Activated CD8-positive, alpha-beta T cell treated with anti-CD3 and anti-CD28 coated beads for 36 hours (primary cell): ENCODE data around the gene SLC4A1. TPM values are rescaled to one million over a fixed set of nuclear protein-coding genes. Genes with fewer than 3 reads are reported as not detected.

Source experiments
- ATAC-seq: fragments of 200-7000 bp; cut with Tn5 transposase; one replicate; pipeline ENCODE4 v1.10.0; 2021; ENCODE audit warnings: mild to moderate bottlenecking, moderate library complexity
- CTCF ChIA-PET: fragments of 350-600 bp; sonication (Branson Sonifier 250); formaldehyde crosslinking; loops from one replicate; lab custom pipeline; 2021; ENCODE audit warnings: antibody characterized with exemption; lab: Charles Lee
- POLR2A ChIA-PET: fragments of 350-600 bp; sonication (Branson Sonifier 250); formaldehyde crosslinking; loops from one replicate; lab custom pipeline; 2021; ENCODE audit warnings: antibody characterized with exemption; lab: Charles Lee
- DNase-seq: peaks from one replicate; pipeline ENCODE4 v3.0.0-alpha.2; 2020
- H3K27ac Mint-ChIP-seq: one replicate; pipeline ENCODE4 v1.8.0; 2021; ENCODE audit warnings: mild to moderate bottlenecking, mixed read lengths
- H3K27me3 Mint-ChIP-seq: one replicate; pipeline ENCODE4 v1.8.0; 2021; ENCODE audit warnings: mixed read lengths
- H3K36me3 Mint-ChIP-seq: one replicate; pipeline ENCODE4 v1.8.0; 2021; ENCODE audit warnings: low read depth, mixed read lengths
- H3K4me1 Mint-ChIP-seq: one replicate; pipeline ENCODE4 v1.8.0; 2021; ENCODE audit warnings: low read depth, mixed read lengths
- H3K4me3 Mint-ChIP-seq: one replicate; pipeline ENCODE4 v1.8.0; 2021; ENCODE audit warnings: mild to moderate bottlenecking, moderate library complexity, mixed read lengths
- H3K9me3 Mint-ChIP-seq: one replicate; pipeline ENCODE4 v1.8.0; 2021; ENCODE audit warnings: mixed read lengths
- CTCF ChIP-seq: fragments of 200-600 bp; IDR thresholded peaks from one replicate; pipeline ENCODE4 v1.8.0; 2022; ENCODE audit warnings: antibody characterized with exemption, mild to moderate bottlenecking
- intact Hi-C: fragments of 100-400 bp; cut with micrococcal nuclease; formaldehyde crosslinking; loops from one replicate; pipeline ENCODE4 v1.10.0; 2022
- total RNA-seq, 2 experiments: library from RNA; stranded (reverse); gene quantifications; one replicate each; pipeline ENCODE4 v1.2.3, GENCODE V29; 2021

SLC4A1 gene
- total RNA-seq, 2 experiments from 2014 or later, result not detected

GRCh38 chr17:44219616-44220212 lies 48.2 kb downstream of the SLC4A1 start, which contains the start of gene UBTF:
TSS of gene UBTF (minus strand) at chr17:44219675. CDS start at chr17:44218229, 1,446 bp downstream.
- Mint-ChIP-seq H3K4me3 (peak within 1 kb of the TSS; percentile 96), H3K4me1 (peaks cover 25% of the 10 kb centered on the region), H3K36me3 (peaks cover 38% of the 10 kb centered on the region), H3K27me3 (no peaks in the 10 kb centered on the region), H3K9me3 (no peaks in the 10 kb centered on the region), H3K27ac (peak within 1 kb of the TSS; percentile 98)
- ChIA-PET CTCF (interaction anchor here (1.4 to 5.0 kb wide), 3 partner anchors 10 to 111 kb away, joined by 5 to 53 read pairs (median 8); no protein-coding TSS in a partner anchor), POLR2A (interaction anchor here (0.7 to 8.1 kb wide), 10 partner anchors 9 to 105 kb away, joined by 3 to 58 read pairs (median 14); partner anchors contain the start of genes ATXN7L3, SLC25A39 and TMUB2)
- ATAC-seq (peak; percentile 6), DNase-seq (peak; percentile 57)
- no peak for TF ChIP-seq CTCF
- intact Hi-C loops, result loop anchor here (5.0 kb wide), 1 partner anchor 108 kb away; no protein-coding TSS in a partner anchor

DNA sequence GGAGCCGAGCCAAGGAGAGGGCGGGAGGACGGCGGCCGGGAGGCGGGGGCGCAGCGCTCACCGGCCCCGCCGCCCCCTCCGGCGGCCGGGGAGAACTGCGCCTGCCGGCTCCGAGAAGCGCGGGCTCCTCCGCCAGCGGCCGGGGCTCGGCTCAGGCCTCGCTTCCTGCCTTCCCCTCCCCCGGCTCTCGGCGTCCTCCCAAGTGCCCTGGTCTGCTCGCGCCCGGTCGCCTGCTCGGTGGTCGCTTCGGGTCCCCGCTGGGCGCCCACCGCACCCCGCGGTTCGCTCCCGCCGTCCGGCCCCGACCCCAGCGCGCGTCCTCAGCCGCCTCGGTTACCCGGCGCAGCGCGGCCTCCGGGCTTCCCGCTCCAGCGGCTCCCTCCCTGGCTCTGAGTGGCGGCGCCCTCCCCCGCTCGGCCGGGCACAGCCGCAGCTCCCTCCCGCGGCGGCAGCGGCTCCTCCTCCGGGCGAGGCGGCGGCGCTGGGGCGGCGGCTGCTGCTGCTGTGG lies 48.8 kb downstream of the SLC4A1 start:
- Mint-ChIP-seq H3K9me3 (no peaks in the 10 kb centered on the region), H3K27me3 (no peaks in the 10 kb centered on the region), H3K27ac (no peak overlapping the region), H3K4me1 (peaks cover 31% of the 10 kb centered on the region), H3K36me3 (peaks cover 44% of the 10 kb centered on the region), H3K4me3 (peak overlapping the region; percentile 43)
- intact Hi-C loops, result loop anchor here (5.0 kb wide), 1 partner anchor 108 kb away; no protein-coding TSS in a partner anchor
- ATAC-seq (peak; percentile 54), DNase-seq (peak; percentile 77)
- POLR2A ChIA-PET, result interaction anchor here (0.7 to 8.1 kb wide), 9 partner anchors 8 to 106 kb away, joined by 3 to 58 read pairs (median 14); partner anchors contain the start of genes ATXN7L3, SLC25A39 and TMUB2
- CTCF ChIA-PET, result interaction anchor here (1.4 to 5.0 kb wide), 3 partner anchors 9 to 112 kb away, joined by 5 to 53 read pairs (median 8); no protein-coding TSS in a partner anchor
- TF ChIP-seq CTCF, result no peak

GRCh38 chr17:44218344-44219107 lies 49.4 kb downstream of the SLC4A1 start:
- H3K27me3 Mint-ChIP-seq, result no peaks in the 10 kb centered on the region
- peak; percentile 63 for ATAC-seq
- peak; percentile 75 for TF ChIP-seq CTCF
- intact Hi-C loops, result loop anchor here (5.0 kb wide), 1 partner anchor 109 kb away; no protein-coding TSS in a partner anchor
- CTCF ChIA-PET, result interaction anchor here (1.0 to 5.0 kb wide), 4 partner anchors 9 to 20 kb away, joined by 4 to 53 read pairs (median 28); partner anchors contain the start of gene ATXN7L3
- POLR2A ChIA-PET, result interaction anchor here (0.7 to 8.1 kb wide), 9 partner anchors 8 to 106 kb away, joined by 3 to 58 read pairs (median 13); partner anchors contain the start of genes ATXN7L3, SLC25A39 and TMUB2
- H3K4me3 Mint-ChIP-seq, result peak overlapping the region; percentile 96
- H3K9me3 Mint-ChIP-seq, result no peaks in the 10 kb centered on the region
- peaks cover 50% of the 10 kb centered on the region for H3K36me3 Mint-ChIP-seq
- DNase-seq, result peak; percentile 86
- H3K27ac Mint-ChIP-seq, result peak overlapping the region; percentile 98
- peaks cover 37% of the 10 kb centered on the region for H3K4me1 Mint-ChIP-seq

GRCh38 chr17:44217738-44218343 lies 50.1 kb downstream of the SLC4A1 start:
- Mint-ChIP-seq H3K4me1 (peaks cover 44% of the 10 kb centered on the region), H3K36me3 (peaks cover 57% of the 10 kb centered on the region), H3K4me3 (peak overlapping the region; percentile 96), H3K27ac (peak overlapping the region; percentile 98), H3K9me3 (no peaks in the 10 kb centered on the region), H3K27me3 (no peaks in the 10 kb centered on the region)
- intact Hi-C loops, result loop anchor here (5.0 kb wide), 1 partner anchor 109 kb away; no protein-coding TSS in a partner anchor
- CTCF ChIA-PET, result interaction anchor here (1.0 to 5.0 kb wide), 7 partner anchors 8 to 145 kb away, joined by 4 to 53 read pairs (median 6); partner anchors contain the start of genes ATXN7L3 and GRN
- peak; percentile 46 for DNase-seq
- POLR2A ChIA-PET, result interaction anchor here (1.2 to 8.1 kb wide), 7 partner anchors 7 to 107 kb away, joined by 3 to 58 read pairs (median 19); partner anchors contain the start of genes ATXN7L3, SLC25A39 and TMUB2
- no peak for ATAC-seq
- TF ChIP-seq CTCF, result no peak
